Spleen (tissue), 11 donors: ENCODE data around the gene RPS6KA2. TPM values are rescaled to one million over a fixed set of nuclear protein-coding genes. Genes with fewer than 3 reads are reported as not detected.
A peak's percentile ranks its signal among the peaks of the same experiment; 100 is the strongest.

Experiments
- DNase-seq: peaks from one replicate; pipeline ENCODE4 v3.0.0-alpha.2; 2020
- H3K27ac ChIP-seq, 8 donors: fragments of 200-600 bp; sonication (generic) in 7 of 8; 1 replicate in 4 of 8; 2 replicates in 4 of 8; pipeline versions ENCODE4 v1.5.0 to v1.8.0; 2016 to 2021; ENCODE audit warnings: inconsistent platforms in 4 of 8, mild to moderate bottlenecking in 4 of 8, moderate library complexity in 1 of 8
- H3K27me3 ChIP-seq, 7 donors: fragments of 200-600 bp; sonication (generic) in 6 of 7; replicated peaks in 1 of 7; 1 replicate in 4 of 7; 2 replicates in 3 of 7; pipeline versions ENCODE4 v1.5.0 to v1.8.0; 2016 to 2021; ENCODE audit warnings: inconsistent platforms in 3 of 7, mild to moderate bottlenecking in 1 of 7
- H3K36me3 ChIP-seq, 6 donors: fragments of 200-600 bp; sonication (generic) in 5 of 6; 1 replicate in 4 of 6; 2 replicates in 2 of 6; pipeline versions ENCODE4 v1.5.0 to v1.8.0; 2016 to 2021; ENCODE audit warnings: inconsistent platforms in 2 of 6
- H3K4me1 ChIP-seq, 6 donors: fragments of 200-600 bp; sonication (generic) in 5 of 6; 1 replicate in 3 of 6; 2 replicates in 3 of 6; pipeline versions ENCODE4 v1.5.0 to v1.8.0; 2016 to 2021; ENCODE audit warnings: inconsistent platforms in 3 of 6
- H3K4me3 ChIP-seq, 8 donors: fragments of 200-600 bp; sonication (generic) in 7 of 8; 1 replicate in 4 of 8; 2 replicates in 4 of 8; pipeline versions ENCODE4 v1.5.0 to v1.8.0; 2016 to 2021; ENCODE audit warnings: inconsistent platforms in 4 of 8, mild to moderate bottlenecking in 4 of 8, moderate library complexity in 2 of 8
- H3K9me3 ChIP-seq, 8 donors: fragments of 200-600 bp; sonication (generic) in 7 of 8; 1 replicate in 4 of 8; 2 replicates in 4 of 8; pipeline versions ENCODE4 v1.5.0 to v1.8.0; 2016 to 2021; ENCODE audit warnings: inconsistent platforms in 4 of 8
- POLR2A ChIP-seq, 3 donors: fragments of 450-650 bp; IDR thresholded peaks; one replicate each; pipeline ENCODE4 v1.5.1; 2017; ENCODE audit warnings: antibody characterized with exemption in 3 of 3, mild to moderate bottlenecking in 1 of 3
- POLR2AphosphoS5 ChIP-seq, 3 donors: sonication (generic); formaldehyde crosslinking; IDR thresholded peaks; one replicate each; pipeline ENCODE4 v1.5.1; 2017; ENCODE audit warnings: antibody characterized with exemption in 3 of 3
- WGBS, 5 donors: extraction: QIAGEN DNeasy Blood & Tissue Kit in 3 of 5; methylation state at CpG; one replicate each; pipeline versions ENCODE4 v1.1.5 to v1.1.7; 2013 to 2018; 5-methylcytosine and 5-hydroxymethylcytosine counted together
- intact Hi-C: fragments of 100-400 bp; cut with DNase I; formaldehyde crosslinking; loops from one replicate; pipeline ENCODE4 v1.15.0; 2023; ENCODE audit warnings: low total_unique reads
- polyA plus RNA-seq, 3 donors: library from polyadenylated mRNA; stranded (reverse); fragments of 200-250 nt; gene quantifications; one replicate each; pipeline ENCODE4 v1.2.1, GENCODE V29; 2013
- total RNA-seq, 7 donors: library from RNA; depleted of rRNA in 3 of 7; stranded (reverse); fragments of >200 nt in 3 of 7; fragmentation: NEBNext Ultra II Directional in 4 of 7; extraction: Animal tissue kit (Norgen Biotek cat#: 25700) in 4 of 7; gene quantifications; one replicate each; pipeline versions ENCODE4 v1.1.0 to v1.2.1, GENCODE V29; 2016 to 2021
- TF ChIP-seq, protein P1 (sequence below), 11 experiments: fragments of 200-600 bp in 7 of 11; fragments of 450-650 bp in 4 of 11; sonication (generic) in 4 of 11; IDR thresholded peaks in 8 of 11; conservative IDR thresholded peaks in 3 of 11; 1 replicate in 7 of 11; 2 replicates in 4 of 11; pipeline versions ENCODE4 v1.4.0 to v1.8.0; 2016 to 2021; ENCODE audit warnings: antibody characterized with exemption in 11 of 11, inconsistent platforms in 4 of 11, mild to moderate bottlenecking in 1 of 11
- donor health status: healthy with polysubstance abuse.
- donor health status: DM: no; HTN: no; CAD: no; lungs with moderate emphysema.
- donor health status: DM: no; HTN: no; CAD: no.
- donor health status: Bipolar disorder and iron deficiency.
- donor health status: healthy.
- donor health status: DM: no; HTN: no; CAD: no.
- donor health status: DM: yes; HTN: yes; CAD: no.

The RPS6KA2 gene
- total and polyA plus RNA-seq, 10 donors = 7.6 to 123 (median 58.1) TPM

DNA sequence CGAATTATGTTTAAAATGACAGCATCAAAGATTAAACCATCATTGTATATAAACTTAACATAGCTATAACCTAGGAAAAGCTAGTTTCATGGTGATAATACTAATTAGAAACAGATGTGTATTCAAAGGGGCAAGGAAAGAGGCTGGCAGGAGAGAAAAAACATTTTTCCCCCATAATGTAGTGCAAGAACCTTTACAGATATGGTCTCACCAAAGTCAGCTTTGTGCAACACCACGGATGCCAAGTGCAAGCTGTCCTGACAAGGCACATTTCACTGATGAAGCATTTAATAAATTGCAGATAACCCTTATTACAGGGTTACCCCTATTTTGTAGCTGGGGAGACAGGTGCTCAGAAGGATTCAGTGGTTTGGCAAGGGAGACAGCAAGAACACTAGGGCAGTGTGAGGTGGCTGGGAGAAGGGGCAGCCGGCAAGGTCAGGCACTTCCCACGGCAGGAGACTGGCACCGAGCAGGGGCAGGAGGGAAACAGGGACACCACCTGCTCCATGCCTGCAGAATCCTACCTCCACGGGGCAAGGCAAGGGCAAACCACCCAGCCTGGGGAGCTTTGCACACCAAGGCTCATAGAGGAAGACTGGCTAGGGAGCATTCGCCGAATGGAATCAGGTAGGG is 6.5 kb downstream of the RPS6KA2 start:
- Histone ChIP-seq H3K27me3 (peaks cover 0 to 10% (median 0%) of the 10 kb centered on the region in 7 donors), H3K9me3 (no peaks in the 10 kb centered on the region), H3K4me1 (peaks cover 0 to 52% (median 16%) of the 10 kb centered on the region in 6 donors), H3K27ac (peak overlapping the region in 3 of 8 donors; percentile 1 to 20 (median 3)), H3K4me3 (no peak overlapping the region), H3K36me3 (peaks cover 0 to 19% (median 0%) of the 10 kb centered on the region in 6 donors)
- TF ChIP-seq POLR2A (IDR thresholded peaks at IDR 0.05) (no peak), POLR2AphosphoS5 (IDR thresholded peaks at IDR 0.05) (peak in 1 of 3 donors; percentile 20)
- TF ChIP-seq, protein P1, sequence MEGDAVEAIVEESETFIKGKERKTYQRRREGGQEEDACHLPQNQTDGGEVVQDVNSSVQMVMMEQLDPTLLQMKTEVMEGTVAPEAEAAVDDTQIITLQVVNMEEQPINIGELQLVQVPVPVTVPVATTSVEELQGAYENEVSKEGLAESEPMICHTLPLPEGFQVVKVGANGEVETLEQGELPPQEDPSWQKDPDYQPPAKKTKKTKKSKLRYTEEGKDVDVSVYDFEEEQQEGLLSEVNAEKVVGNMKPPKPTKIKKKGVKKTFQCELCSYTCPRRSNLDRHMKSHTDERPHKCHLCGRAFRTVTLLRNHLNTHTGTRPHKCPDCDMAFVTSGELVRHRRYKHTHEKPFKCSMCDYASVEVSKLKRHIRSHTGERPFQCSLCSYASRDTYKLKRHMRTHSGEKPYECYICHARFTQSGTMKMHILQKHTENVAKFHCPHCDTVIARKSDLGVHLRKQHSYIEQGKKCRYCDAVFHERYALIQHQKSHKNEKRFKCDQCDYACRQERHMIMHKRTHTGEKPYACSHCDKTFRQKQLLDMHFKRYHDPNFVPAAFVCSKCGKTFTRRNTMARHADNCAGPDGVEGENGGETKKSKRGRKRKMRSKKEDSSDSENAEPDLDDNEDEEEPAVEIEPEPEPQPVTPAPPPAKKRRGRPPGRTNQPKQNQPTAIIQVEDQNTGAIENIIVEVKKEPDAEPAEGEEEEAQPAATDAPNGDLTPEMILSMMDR (IDR thresholded peaks at IDR 0.05 in 8 of 11, conservative IDR thresholded peaks at IDR 0.05 in 3 of 11) = no peak
- DNase-seq = no peak
- WGBS, 5 donors = 68 to 82% (median 78%) methylated on average over 8 of the region's 8 CpGs
- intact Hi-C loops = no loop called here

DNA sequence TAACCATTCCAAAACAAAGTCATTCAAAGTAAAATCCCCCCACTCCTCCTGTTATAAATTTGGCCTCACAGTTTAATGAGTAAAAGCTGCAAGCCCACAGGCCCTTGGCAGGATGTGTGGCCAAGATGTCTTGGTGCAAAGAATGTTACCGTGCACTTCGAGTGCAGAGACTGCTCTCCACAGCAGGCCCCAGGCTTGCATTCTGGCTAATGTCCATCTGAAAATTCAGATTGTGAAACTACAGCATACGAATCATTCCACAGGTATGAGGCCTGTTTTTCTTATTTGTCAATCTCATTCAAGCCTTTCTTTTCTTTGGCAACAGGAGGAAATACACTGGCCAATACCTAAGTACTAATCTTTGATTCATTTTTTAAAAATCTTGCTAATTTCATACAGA is 7.1 kb downstream of the RPS6KA2 start:
- peaks cover 0 to 52% (median 17%) of the 10 kb centered on the region in 6 donors for H3K4me1 ChIP-seq

DNA sequence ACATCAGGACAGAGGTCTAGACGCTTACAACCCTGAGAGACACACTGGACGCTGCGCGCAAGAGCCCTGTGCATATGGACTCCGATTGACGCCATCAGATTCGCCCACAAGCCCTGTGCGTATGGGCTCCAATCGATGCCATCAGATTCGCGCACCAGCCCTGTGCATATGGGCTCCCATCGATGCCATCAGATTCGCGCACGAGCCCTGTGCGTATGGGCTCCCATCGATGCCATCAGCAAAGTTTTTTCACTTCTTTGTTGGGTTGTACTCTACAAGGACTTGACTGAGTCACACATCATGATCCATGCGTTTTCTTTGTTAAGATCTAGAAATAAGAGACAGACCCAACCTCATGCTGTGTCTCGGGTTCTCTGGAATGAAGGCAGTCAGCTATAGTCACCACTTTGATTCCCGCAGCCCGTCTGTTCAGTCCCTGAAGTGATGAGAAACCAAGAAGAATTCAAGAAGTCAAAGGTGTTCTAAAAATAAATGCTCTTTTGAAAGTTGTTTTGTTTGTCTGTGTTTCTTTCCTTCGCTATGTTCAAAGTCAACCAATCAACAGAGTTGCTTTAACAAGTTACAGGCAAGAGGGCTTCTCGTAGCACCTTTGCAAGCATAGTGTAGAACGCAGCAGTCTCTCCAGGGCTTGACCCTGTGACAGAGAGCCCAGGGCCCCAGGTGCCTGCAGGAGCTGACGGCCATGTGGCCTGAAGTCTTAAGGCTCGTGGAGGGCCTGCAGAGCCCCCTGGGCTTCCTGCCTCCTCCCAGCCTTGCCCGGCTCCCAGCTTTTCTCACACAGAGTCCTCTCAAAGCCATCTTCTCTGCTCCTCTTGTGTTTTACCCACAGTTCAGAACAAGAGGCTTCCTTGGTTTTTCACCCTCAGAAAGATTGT is 7.9 kb downstream of the RPS6KA2 start:
- H3K4me1 ChIP-seq = peaks cover 0 to 52% (median 13%) of the 10 kb centered on the region in 6 donors
- TF ChIP-seq POLR2A (IDR thresholded peaks at IDR 0.05) (no peak), POLR2AphosphoS5 (IDR thresholded peaks at IDR 0.05) (no peak)
- TF ChIP-seq, protein P1 (IDR thresholded peaks at IDR 0.05 in 8 of 11, conservative IDR thresholded peaks at IDR 0.05 in 3 of 11) = no peak
- WGBS, 5 donors = 96% methylated on average over 27 of the region's 27 CpGs
- no peak for DNase-seq
- H3K27ac ChIP-seq = no peak overlapping the region
- intact Hi-C loops = no loop called here
- no peaks in the 10 kb centered on the region for H3K9me3 ChIP-seq
- H3K4me3 ChIP-seq = no peak overlapping the region
- no peaks in the 10 kb centered on the region for H3K27me3 ChIP-seq
- peaks cover 0 to 19% (median 0%) of the 10 kb centered on the region in 6 donors for H3K36me3 ChIP-seq

More for the DNA sequence above, 7.1 kb downstream of the RPS6KA2 start:
- WGBS, 5 donors = 65 to 81% (median 76%) methylated on average over 3 of the region's 3 CpGs
- no peak overlapping the region for H3K27ac ChIP-seq
- H3K27me3 ChIP-seq = peaks cover 0 to 3% (median 0%) of the 10 kb centered on the region in 7 donors
- no peak for DNase-seq
- peaks cover 0 to 19% (median 0%) of the 10 kb centered on the region in 6 donors for H3K36me3 ChIP-seq
- intact Hi-C loops = no loop called here
- TF ChIP-seq, protein P1 (IDR thresholded peaks at IDR 0.05 in 8 of 11, conservative IDR thresholded peaks at IDR 0.05 in 3 of 11) = no peak
- TF ChIP-seq POLR2A (IDR thresholded peaks at IDR 0.05) (no peak), POLR2AphosphoS5 (IDR thresholded peaks at IDR 0.05) (no peak)
- no peaks in the 10 kb centered on the region for H3K9me3 ChIP-seq
- H3K4me3 ChIP-seq = no peak overlapping the region

DNA sequence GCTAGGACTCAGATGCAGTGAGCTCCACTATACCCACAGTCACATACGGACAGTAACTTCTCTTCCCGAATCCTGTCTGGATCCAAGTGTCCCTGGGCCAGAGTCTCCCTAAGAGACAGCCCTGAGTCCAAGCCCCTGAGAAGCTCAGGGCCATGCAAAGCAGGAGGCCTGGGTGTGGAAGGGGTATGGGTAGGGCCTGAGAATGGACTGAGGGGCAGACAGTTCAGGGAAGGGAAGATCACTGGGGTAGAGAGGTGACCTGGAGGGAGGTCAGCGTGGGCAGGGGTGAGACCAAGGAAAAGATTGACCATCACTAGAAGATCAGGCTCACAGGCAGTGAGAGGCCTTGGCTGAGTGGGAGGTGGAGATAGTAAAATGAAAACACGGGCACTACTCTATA is 8.8 kb downstream of the RPS6KA2 start:
- peaks cover 0 to 26% (median 0%) of the 10 kb centered on the region in 6 donors for H3K36me3 ChIP-seq
- DNase-seq = no peak
- no peaks in the 10 kb centered on the region for H3K27me3 ChIP-seq
- peaks cover 0 to 51% (median 10%) of the 10 kb centered on the region in 6 donors for H3K4me1 ChIP-seq
- H3K4me3 ChIP-seq = no peak overlapping the region
- no peaks in the 10 kb centered on the region for H3K9me3 ChIP-seq
- TF ChIP-seq, protein P1 (IDR thresholded peaks at IDR 0.05 in 8 of 11, conservative IDR thresholded peaks at IDR 0.05 in 3 of 11) = no peak
- TF ChIP-seq POLR2AphosphoS5 (IDR thresholded peaks at IDR 0.05) (no peak), POLR2A (IDR thresholded peaks at IDR 0.05) (no peak)
- intact Hi-C loops = no loop called here
- H3K27ac ChIP-seq = no peak overlapping the region
- WGBS, 5 donors = 88 to 97% (median 94%) methylated on average over 4 of the region's 4 CpGs
